ENCODE measurements around the gene NOVA2.

DNA sequence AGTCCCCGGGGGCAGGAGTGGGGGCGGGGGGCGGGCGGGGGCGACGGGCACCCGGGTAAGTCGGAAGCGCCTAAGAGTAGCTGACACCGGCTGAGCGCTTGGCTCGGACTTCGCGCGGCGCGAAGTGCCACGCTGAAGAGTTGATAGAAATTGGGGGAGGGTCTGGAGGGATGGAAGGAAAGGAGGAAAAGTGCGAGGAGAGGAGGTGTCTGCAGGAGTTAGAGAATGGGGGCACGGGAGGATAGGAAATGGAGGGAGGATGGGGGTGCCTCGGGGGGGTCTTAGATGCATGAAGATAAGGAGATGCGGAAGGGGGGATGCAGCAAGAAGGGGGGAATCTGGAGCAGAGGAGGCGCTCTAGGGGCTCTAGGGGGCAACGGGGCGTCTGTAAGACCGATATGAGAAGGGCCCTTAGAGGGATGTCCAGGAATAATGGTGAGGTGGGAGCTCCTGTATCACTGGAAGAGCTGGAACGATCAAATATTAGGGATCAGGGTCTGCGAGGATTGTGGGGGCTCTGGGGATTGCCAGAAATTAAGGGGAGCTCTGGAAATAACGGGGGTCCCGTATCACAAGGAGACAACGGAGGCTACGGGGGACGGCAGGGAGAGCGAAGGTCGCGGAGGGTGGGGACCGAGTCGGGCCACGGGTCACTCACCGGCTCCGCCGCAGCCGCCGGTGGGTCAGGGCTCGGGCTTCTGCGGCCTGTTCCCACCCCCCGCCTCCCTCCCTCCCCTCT is 71.6 kb downstream of the NOVA2 start, which contains the start of gene MYPOP:
- TF ChIP-seq, protein P1, sequence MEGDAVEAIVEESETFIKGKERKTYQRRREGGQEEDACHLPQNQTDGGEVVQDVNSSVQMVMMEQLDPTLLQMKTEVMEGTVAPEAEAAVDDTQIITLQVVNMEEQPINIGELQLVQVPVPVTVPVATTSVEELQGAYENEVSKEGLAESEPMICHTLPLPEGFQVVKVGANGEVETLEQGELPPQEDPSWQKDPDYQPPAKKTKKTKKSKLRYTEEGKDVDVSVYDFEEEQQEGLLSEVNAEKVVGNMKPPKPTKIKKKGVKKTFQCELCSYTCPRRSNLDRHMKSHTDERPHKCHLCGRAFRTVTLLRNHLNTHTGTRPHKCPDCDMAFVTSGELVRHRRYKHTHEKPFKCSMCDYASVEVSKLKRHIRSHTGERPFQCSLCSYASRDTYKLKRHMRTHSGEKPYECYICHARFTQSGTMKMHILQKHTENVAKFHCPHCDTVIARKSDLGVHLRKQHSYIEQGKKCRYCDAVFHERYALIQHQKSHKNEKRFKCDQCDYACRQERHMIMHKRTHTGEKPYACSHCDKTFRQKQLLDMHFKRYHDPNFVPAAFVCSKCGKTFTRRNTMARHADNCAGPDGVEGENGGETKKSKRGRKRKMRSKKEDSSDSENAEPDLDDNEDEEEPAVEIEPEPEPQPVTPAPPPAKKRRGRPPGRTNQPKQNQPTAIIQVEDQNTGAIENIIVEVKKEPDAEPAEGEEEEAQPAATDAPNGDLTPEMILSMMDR (conservative IDR thresholded peaks at IDR 0.05; ENCODE audit: low read depth, low read length), result no peak
- no peak for TF ChIP-seq EZH2 (IDR thresholded peaks at IDR 0.05; ENCODE audit: borderline replicate concordance, low read depth, low read length, poor library complexity, severe bottlenecking)

All from A673 (cell line).